K562 (cell line): ENCODE results near the gene ZFYVE27. TPM values are rescaled to one million over a fixed set of nuclear protein-coding genes. Genes with fewer than 3 reads are reported as not detected.

ENCODE experiments used
- BDP1 ChIP-seq: IDR thresholded peaks from 3 replicates; pipeline ENCODE4 v1.6.1; 2011; ENCODE audit not compliant: insufficient read length, insufficient read depth
- BRF1 ChIP-seq: IDR thresholded peaks from 3 replicates; pipeline ENCODE4 v1.6.1; 2011; ENCODE audit warnings: borderline replicate concordance, mild to moderate bottlenecking; ENCODE audit not compliant: insufficient read length; ENCODE audit errors: extremely low read depth
- CREB3 ChIP-seq: fragments of 450-650 bp; conservative IDR thresholded peaks from 2 replicates; pipeline ENCODE4 v1.6.1; 2016; ENCODE audit warnings: missing genetic modification characterization, low read depth, mild to moderate bottlenecking, missing compliant biosample characterization, moderate library complexity
- FOXJ3 ChIP-seq: sonication (generic); formaldehyde crosslinking; IDR thresholded peaks from 2 replicates; pipeline ENCODE4 v1.4.0; 2020; ENCODE audit warnings: mild to moderate bottlenecking, missing genetic modification reagents
- HBP1 ChIP-seq: fragments of 450-650 bp; formaldehyde crosslinking; IDR thresholded peaks from 2 replicates; pipeline ENCODE4 v1.4.0; 2022; ENCODE audit warnings: missing genetic modification characterization
- HNRNPLL ChIP-seq: fragments of 200-400 bp; formaldehyde crosslinking; IDR thresholded peaks from 2 replicates; pipeline ENCODE4 v1.6.1; 2017; ENCODE audit warnings: low read length, low read depth, mild to moderate bottlenecking; ENCODE audit not compliant: poor library complexity, severe bottlenecking
- MAX ChIP-seq: sonication (generic); formaldehyde crosslinking; IDR thresholded peaks from 2 replicates; pipeline ENCODE4 v1.9.0; 2022; ENCODE audit warnings: mild to moderate bottlenecking, missing genetic modification reagents
- MCM7 ChIP-seq, 2 experiments: fragments of 450-650 bp; IDR thresholded peaks; 2 replicates each; pipeline ENCODE4 v1.6.1; 2016 to 2018
- NBN ChIP-seq: fragments of 450-650 bp; IDR thresholded peaks from 2 replicates; pipeline ENCODE4 v1.6.1; 2016; ENCODE audit warnings: low read depth, mild to moderate bottlenecking
- PHF20 ChIP-seq: fragments of 450-650 bp; IDR thresholded peaks from 2 replicates; pipeline ENCODE4 v1.6.1; 2018; ENCODE audit not compliant: partially characterized antibody
- RAD51 ChIP-seq: fragments of 450-650 bp; IDR thresholded peaks from 2 replicates; pipeline ENCODE4 v1.7.1; 2016; ENCODE audit warnings: low read depth, mild to moderate bottlenecking, borderline replicate concordance
- RBM34 ChIP-seq: fragments of 200-400 bp; formaldehyde crosslinking; IDR thresholded peaks from 2 replicates; pipeline ENCODE4 v1.6.1; 2018; ENCODE audit warnings: low read length, borderline replicate concordance; ENCODE audit not compliant: insufficient read depth
- RCOR1 ChIP-seq, 2 experiments: IDR thresholded peaks; 2 replicates each; pipeline ENCODE4 v1.6.1; 2012; ENCODE audit warnings: low read depth in 2 of 2, low read length in 2 of 2, borderline replicate concordance in 1 of 2, improper control_type of control experiment in 1 of 2
- SIRT6 ChIP-seq: IDR thresholded peaks from one replicate; pipeline ENCODE4 v1.6.1; 2012; ENCODE audit warnings: low read depth, mild to moderate bottlenecking, control low read depth, inconsistent platforms, low read length, moderate library complexity
- TGIF2 ChIP-seq: sonication (generic); formaldehyde crosslinking; IDR thresholded peaks from 2 replicates; pipeline ENCODE4 v1.8.1; 2022; ENCODE audit warnings: mild to moderate bottlenecking, missing genetic modification reagents, moderate library complexity
- USF1 ChIP-seq: sonication (generic); formaldehyde crosslinking; IDR thresholded peaks from 2 replicates; pipeline ENCODE4 v1.9.0; 2022; ENCODE audit warnings: mild to moderate bottlenecking, missing genetic modification reagents
- ZBTB7A ChIP-seq: IDR thresholded peaks from 2 replicates; pipeline ENCODE4 v1.6.1; 2011; ENCODE audit warnings: low read depth, mild to moderate bottlenecking, low read length, moderate library complexity, borderline replicate concordance; ENCODE audit not compliant: control insufficient read depth
- ZNF592 ChIP-seq: fragments of 450-650 bp; IDR thresholded peaks from 2 replicates; pipeline ENCODE4 v1.6.1; 2017; ENCODE audit warnings: antibody characterized with exemption, mild to moderate bottlenecking
- polyA plus RNA-seq, 8 experiments: library from polyadenylated mRNA; depleted of rRNA in 4 of 8; stranded (reverse) in 5 of 8; unstranded in 3 of 8; fragments of >200 nt; fragmentation: Nextera tagmentation in 2 of 8; fragmentation: Illumina TruSeq in 1 of 8; extraction: Ambion mirVana in 2 of 8; extraction: Trizol in 1 of 8; gene quantifications; 2 replicates each; pipeline versions ENCODE4 v1.2.1 to v1.2.3, GENCODE V29; 2011 to 2014; ENCODE audit warnings: inconsistent platforms in 1 of 8, missing spikeins in 1 of 8
- total RNA-seq, 7 experiments: library from RNA; depleted of rRNA in 6 of 7; stranded (reverse); fragments of >200 nt in 6 of 7; fragmentation: Illumina TruSeq in 2 of 7; extraction: Trizol in 2 of 7; gene quantifications; 2 replicates each; pipeline versions ENCODE4 v1.2.1 to v1.2.3, GENCODE V29; 2011 to 2021; ENCODE audit warnings: low replicate concordance in 1 of 7
- TF ChIP-seq, protein P1 (sequence below): IDR thresholded peaks from 2 replicates; pipeline ENCODE4 v1.6.1; 2011; ENCODE audit not compliant: insufficient read length; ENCODE audit errors: extremely low read depth

The ZFYVE27 gene
- total and polyA plus RNA-seq, 9 of the 15 experiments (the other 6 are each of a cell fraction or from before 2014, with no cell fraction given): 0.81 to 21.9 (median 15.3) TPM

- TF ChIP-seq HBP1 (CRISPR knock-in tag) (no peak), SIRT6 (no peak), TGIF2 (no peak), NBN (no peak), MCM7 (IDR thresholded peaks at IDR 0.05) (no peak), ZBTB7A (no peak), PHF20 (no peak), MAX (CRISPR knock-in tag) (peak; percentile 79), USF1 (CRISPR knock-in tag) (peak; percentile 71), RAD51 (peak; percentile 27; the same call in 1 of the 2 replicates), HNRNPLL (no peak), BDP1 (no peak), ZNF592 (peak; percentile 83), FOXJ3 (CRISPR knock-in tag) (no peak), BRF1 (no peak), CREB3 (tag) (0 out of 2 replicates have a peak, but pooled peaks have one; percentile 24), RBM34 (no peak), RCOR1 (IDR thresholded peaks at IDR 0.05; ENCODE audit: borderline replicate concordance in 1 of 2, low read depth in 2 of 2, low read length in 2 of 2) (0 out of 4 replicates have a peak, but pooled peaks of 1 of the 2 experiments have one; percentile 37)
- TF ChIP-seq, protein P1, sequence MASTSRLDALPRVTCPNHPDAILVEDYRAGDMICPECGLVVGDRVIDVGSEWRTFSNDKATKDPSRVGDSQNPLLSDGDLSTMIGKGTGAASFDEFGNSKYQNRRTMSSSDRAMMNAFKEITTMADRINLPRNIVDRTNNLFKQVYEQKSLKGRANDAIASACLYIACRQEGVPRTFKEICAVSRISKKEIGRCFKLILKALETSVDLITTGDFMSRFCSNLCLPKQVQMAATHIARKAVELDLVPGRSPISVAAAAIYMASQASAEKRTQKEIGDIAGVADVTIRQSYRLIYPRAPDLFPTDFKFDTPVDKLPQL: no peak
Observed at GRCh38 chr10:97689559-97690020, 47.3 kb upstream of the ZFYVE27 start (continued).
